HG02884 (cell line): ENCODE results near the gene CCNI.
"Not testable (repeated sequence)": the region's sequence is repeated elsewhere in the genome, so short reads cannot be mapped to it uniquely, and the experiment has no call there.

Source experiments
- ATAC-seq: cut with Tn5 transposase; IDR thresholded peaks from one replicate; pipeline ENCODE4 v1.9.1; 2021; ENCODE audit warnings: mild to moderate bottlenecking, moderate library complexity; ENCODE audit not compliant: unreplicated experiment

The CCNI gene

GRCh38 chr4:77075869-77076799 lies at the start of gene CCNI:
Gene CCNI, minus strand, starts transcription at chr4:77075989. Its CDS starts 9,627 bp downstream, at chr4:77066362.
- peak; percentile 48 for ATAC-seq

- no peak for ATAC-seq
Observed at GRCh38 chr4:77124576-77124975, 48.8 kb upstream of the CCNI start.

GRCh38 chr4:77123411-77123810 lies 47.6 kb upstream of the CCNI start:
- ATAC-seq: no peak

GRCh38 chr4:77122656-77123055 lies 46.9 kb upstream of the CCNI start:
- ATAC-seq: no peak

GRCh38 chr4:77121736-77122240 lies 46.0 kb upstream of the CCNI start:
- ATAC-seq: no peak

- ATAC-seq: no peak
Observed at GRCh38 chr4:77120886-77121508, 45.2 kb upstream of the CCNI start.

GRCh38 chr4:77117721-77118120 lies 41.9 kb upstream of the CCNI start:
- ATAC-seq: no peak

- no peak for ATAC-seq
Observed at GRCh38 chr4:77113069-77113468, 37.3 kb upstream of the CCNI start.

GRCh38 chr4:77110730-77111129 lies 34.9 kb upstream of the CCNI start:
- no peak for ATAC-seq

- ATAC-seq: no peak
Observed at GRCh38 chr4:77104791-77105540, 29.2 kb upstream of the CCNI start.

GRCh38 chr4:77104388-77104787 lies 28.6 kb upstream of the CCNI start:
- ATAC-seq: no peak

GRCh38 chr4:77100234-77100633 lies 24.4 kb upstream of the CCNI start:
- no peak for ATAC-seq

GRCh38 chr4:77097611-77098010 lies 21.8 kb upstream of the CCNI start:
- no peak for ATAC-seq

- peak; percentile 98 for ATAC-seq
Observed at GRCh38 chr4:77095101-77095821, 19.5 kb upstream of the CCNI start.

- ATAC-seq: no peak
Observed at GRCh38 chr4:77094496-77094895, 18.7 kb upstream of the CCNI start.

- no peak for ATAC-seq
Observed at GRCh38 chr4:77093401-77093800, 17.6 kb upstream of the CCNI start.

GRCh38 chr4:77092975-77093374 lies 17.2 kb upstream of the CCNI start:
- ATAC-seq: no peak

GRCh38 chr4:77089866-77090265 lies 14.1 kb upstream of the CCNI start:
- no peak for ATAC-seq

GRCh38 chr4:77087027-77087426 lies 11.2 kb upstream of the CCNI start:
- ATAC-seq: not testable (repeated sequence)

- no peak for ATAC-seq
Observed at GRCh38 chr4:77084019-77084639, 8.3 kb upstream of the CCNI start.
